Peyer's patch (tissue), 4 donors: ENCODE results near the gene SCN2B.

Experiments used
- POLR2A ChIP-seq, 2 donors: fragments of 450-650 bp; IDR thresholded peaks; one replicate each; pipeline ENCODE4 v1.5.1; 2017; ENCODE audit warnings: antibody characterized with exemption in 2 of 2, mild to moderate bottlenecking in 2 of 2, moderate library complexity in 2 of 2
- TF ChIP-seq, protein P1 (sequence below), 6 experiments: fragments of 450-650 bp in 4 of 6; fragments of 200-600 bp in 2 of 6; sonication (generic) in 1 of 6; IDR thresholded peaks; one replicate each; pipeline ENCODE4 v1.5.1; 2017 to 2019; ENCODE audit warnings: antibody characterized with exemption in 6 of 6, mild to moderate bottlenecking in 3 of 6, moderate library complexity in 1 of 6

- TF ChIP-seq, protein P1, sequence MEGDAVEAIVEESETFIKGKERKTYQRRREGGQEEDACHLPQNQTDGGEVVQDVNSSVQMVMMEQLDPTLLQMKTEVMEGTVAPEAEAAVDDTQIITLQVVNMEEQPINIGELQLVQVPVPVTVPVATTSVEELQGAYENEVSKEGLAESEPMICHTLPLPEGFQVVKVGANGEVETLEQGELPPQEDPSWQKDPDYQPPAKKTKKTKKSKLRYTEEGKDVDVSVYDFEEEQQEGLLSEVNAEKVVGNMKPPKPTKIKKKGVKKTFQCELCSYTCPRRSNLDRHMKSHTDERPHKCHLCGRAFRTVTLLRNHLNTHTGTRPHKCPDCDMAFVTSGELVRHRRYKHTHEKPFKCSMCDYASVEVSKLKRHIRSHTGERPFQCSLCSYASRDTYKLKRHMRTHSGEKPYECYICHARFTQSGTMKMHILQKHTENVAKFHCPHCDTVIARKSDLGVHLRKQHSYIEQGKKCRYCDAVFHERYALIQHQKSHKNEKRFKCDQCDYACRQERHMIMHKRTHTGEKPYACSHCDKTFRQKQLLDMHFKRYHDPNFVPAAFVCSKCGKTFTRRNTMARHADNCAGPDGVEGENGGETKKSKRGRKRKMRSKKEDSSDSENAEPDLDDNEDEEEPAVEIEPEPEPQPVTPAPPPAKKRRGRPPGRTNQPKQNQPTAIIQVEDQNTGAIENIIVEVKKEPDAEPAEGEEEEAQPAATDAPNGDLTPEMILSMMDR (IDR thresholded peaks at IDR 0.05), result no peak
- no peak for TF ChIP-seq POLR2A (IDR thresholded peaks at IDR 0.05)
Measured at GRCh38 chr11:118117790-118118601, 58.4 kb downstream of the SCN2B start.
